Peyer's patch (tissue), 4 donors: ENCODE data around the gene FHL3.
"Not testable (repeated sequence)": the region's sequence is repeated elsewhere in the genome, so short reads cannot be mapped to it uniquely, and the experiment has no call there.

ENCODE experiments used
- POLR2A ChIP-seq, 2 donors: fragments of 450-650 bp; IDR thresholded peaks; one replicate each; pipeline ENCODE4 v1.5.1; 2017; ENCODE audit warnings: antibody characterized with exemption in 2 of 2, mild to moderate bottlenecking in 2 of 2, moderate library complexity in 2 of 2
- TF ChIP-seq, protein P1 (sequence below), 6 experiments: fragments of 450-650 bp in 4 of 6; fragments of 200-600 bp in 2 of 6; sonication (generic) in 1 of 6; IDR thresholded peaks; one replicate each; pipeline ENCODE4 v1.5.1; 2017 to 2019; ENCODE audit warnings: antibody characterized with exemption in 6 of 6, mild to moderate bottlenecking in 3 of 6, moderate library complexity in 1 of 6

DNA sequence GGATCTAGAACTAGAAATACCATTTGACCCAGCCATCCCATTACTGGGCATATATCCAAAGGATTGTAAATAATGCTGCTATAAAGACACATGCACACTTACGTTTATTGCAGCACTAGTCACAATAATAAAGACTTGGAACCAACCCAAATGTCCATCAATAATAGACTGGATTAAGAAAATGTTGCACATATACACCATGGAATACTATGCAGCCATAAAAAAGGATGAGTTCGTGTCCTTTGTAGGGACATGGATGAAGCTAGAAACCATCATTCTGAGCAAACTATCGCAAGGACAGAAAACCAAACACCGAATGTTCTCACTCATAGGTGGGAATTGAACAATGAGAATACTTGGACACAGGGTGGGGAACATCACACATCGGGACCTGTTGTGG is 31.6 kb downstream of the FHL3 start:
- TF ChIP-seq, protein P1, sequence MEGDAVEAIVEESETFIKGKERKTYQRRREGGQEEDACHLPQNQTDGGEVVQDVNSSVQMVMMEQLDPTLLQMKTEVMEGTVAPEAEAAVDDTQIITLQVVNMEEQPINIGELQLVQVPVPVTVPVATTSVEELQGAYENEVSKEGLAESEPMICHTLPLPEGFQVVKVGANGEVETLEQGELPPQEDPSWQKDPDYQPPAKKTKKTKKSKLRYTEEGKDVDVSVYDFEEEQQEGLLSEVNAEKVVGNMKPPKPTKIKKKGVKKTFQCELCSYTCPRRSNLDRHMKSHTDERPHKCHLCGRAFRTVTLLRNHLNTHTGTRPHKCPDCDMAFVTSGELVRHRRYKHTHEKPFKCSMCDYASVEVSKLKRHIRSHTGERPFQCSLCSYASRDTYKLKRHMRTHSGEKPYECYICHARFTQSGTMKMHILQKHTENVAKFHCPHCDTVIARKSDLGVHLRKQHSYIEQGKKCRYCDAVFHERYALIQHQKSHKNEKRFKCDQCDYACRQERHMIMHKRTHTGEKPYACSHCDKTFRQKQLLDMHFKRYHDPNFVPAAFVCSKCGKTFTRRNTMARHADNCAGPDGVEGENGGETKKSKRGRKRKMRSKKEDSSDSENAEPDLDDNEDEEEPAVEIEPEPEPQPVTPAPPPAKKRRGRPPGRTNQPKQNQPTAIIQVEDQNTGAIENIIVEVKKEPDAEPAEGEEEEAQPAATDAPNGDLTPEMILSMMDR (IDR thresholded peaks at IDR 0.05): not testable (repeated sequence)
- not testable (repeated sequence) for TF ChIP-seq POLR2A (IDR thresholded peaks at IDR 0.05)
